Activated T-helper 1 cell treated with anti-CD3 and anti-CD28 coated beads, Interleukin-12 subunit alpha, Interleukin-12 subunit beta, Interleukin-2, Interleukin-4 antibody, amounts not matched to agents 30 ng/mL and 10 ng/mL and 1 ng/mL, durations not matched to agents 14 hours and 24 hours and 36 hours (primary cell): ENCODE data around the gene CCL5. TPM values are rescaled to one million over a fixed set of nuclear protein-coding genes. Genes with fewer than 3 reads are reported as not detected.

ENCODE experiments used
- DNase-seq: peaks from one replicate; pipeline ENCODE4 v3.0.0; 2021; ENCODE audit warnings: low spot score
- H3K27ac Mint-ChIP-seq: one replicate; pipeline ENCODE4 v1.8.0; 2021; ENCODE audit warnings: mild to moderate bottlenecking, mixed read lengths
- H3K27me3 Mint-ChIP-seq: one replicate; pipeline ENCODE4 v1.8.0; 2022; ENCODE audit warnings: mild to moderate bottlenecking, moderate library complexity, mixed read lengths; ENCODE audit not compliant: insufficient read depth
- H3K36me3 Mint-ChIP-seq: one replicate; pipeline ENCODE4 v1.8.0; 2021; ENCODE audit warnings: low read depth, mixed read lengths
- H3K4me1 Mint-ChIP-seq: one replicate; pipeline ENCODE4 v1.8.0; 2021; ENCODE audit warnings: low read depth, mixed read lengths
- H3K4me3 Mint-ChIP-seq: one replicate; pipeline ENCODE4 v1.8.0; 2021; ENCODE audit warnings: mild to moderate bottlenecking, moderate library complexity, mixed read lengths
- H3K9me3 Mint-ChIP-seq: one replicate; pipeline ENCODE4 v1.8.0; 2021; ENCODE audit warnings: mixed read lengths
- intact Hi-C: fragments of 100-400 bp; cut with micrococcal nuclease; formaldehyde crosslinking; loops from one replicate; pipeline ENCODE4 v1.15.1; 2024
- total RNA-seq: library from RNA; stranded (reverse); gene quantifications from 2 replicates; pipeline ENCODE4 v1.2.3, GENCODE V29; 2022

Gene CCL5
- total RNA-seq, 1 donor from 2014 or later: 30.2 TPM

DNA sequence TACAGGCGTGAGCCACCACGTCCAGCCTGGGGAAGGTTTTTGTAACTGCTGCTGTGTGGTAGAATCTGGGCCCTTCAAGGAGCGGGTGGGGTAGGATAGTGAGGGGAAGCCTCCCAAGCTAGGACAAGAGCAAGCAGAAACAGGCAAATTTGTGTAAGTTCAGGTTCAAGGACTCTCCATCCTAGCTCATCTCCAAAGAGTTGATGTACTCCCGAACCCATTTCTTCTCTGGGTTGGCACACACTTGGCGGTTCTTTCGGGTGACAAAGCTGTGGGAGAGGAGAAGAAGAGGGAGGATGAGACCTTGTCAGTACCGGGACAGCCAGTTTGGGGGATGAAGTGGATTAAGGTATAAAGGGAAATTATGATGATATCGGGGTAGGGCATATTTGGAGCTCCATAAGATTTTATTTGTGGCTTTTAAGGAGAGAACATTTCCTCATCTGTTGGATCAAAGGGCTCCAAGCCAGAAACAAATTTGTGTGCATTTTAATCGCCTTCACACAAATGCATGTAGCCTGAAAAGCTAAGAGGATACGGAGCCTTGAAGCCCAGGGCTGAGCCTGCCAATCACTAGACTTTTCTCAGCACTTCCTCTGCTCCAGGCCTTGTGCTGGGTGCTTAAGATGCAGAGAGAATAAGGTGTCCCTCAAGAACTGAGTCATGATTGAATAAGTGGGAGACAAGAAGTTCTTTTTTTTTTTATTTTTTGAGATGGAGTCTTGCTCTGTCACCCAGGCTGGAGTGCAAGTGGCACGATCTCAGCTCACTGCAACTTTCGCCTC lies 7.8 kb downstream of the CCL5 start:
- H3K4me1 Mint-ChIP-seq: peaks cover 52% of the 10 kb centered on the region
- H3K27me3 Mint-ChIP-seq: no peaks in the 10 kb centered on the region
- intact Hi-C loops: no loop called here
- no peak for DNase-seq
- no peak overlapping the region for H3K4me3 Mint-ChIP-seq
- H3K27ac Mint-ChIP-seq: no peak overlapping the region
- peaks cover 18% of the 10 kb centered on the region for H3K36me3 Mint-ChIP-seq
- H3K9me3 Mint-ChIP-seq: no peaks in the 10 kb centered on the region

DNA sequence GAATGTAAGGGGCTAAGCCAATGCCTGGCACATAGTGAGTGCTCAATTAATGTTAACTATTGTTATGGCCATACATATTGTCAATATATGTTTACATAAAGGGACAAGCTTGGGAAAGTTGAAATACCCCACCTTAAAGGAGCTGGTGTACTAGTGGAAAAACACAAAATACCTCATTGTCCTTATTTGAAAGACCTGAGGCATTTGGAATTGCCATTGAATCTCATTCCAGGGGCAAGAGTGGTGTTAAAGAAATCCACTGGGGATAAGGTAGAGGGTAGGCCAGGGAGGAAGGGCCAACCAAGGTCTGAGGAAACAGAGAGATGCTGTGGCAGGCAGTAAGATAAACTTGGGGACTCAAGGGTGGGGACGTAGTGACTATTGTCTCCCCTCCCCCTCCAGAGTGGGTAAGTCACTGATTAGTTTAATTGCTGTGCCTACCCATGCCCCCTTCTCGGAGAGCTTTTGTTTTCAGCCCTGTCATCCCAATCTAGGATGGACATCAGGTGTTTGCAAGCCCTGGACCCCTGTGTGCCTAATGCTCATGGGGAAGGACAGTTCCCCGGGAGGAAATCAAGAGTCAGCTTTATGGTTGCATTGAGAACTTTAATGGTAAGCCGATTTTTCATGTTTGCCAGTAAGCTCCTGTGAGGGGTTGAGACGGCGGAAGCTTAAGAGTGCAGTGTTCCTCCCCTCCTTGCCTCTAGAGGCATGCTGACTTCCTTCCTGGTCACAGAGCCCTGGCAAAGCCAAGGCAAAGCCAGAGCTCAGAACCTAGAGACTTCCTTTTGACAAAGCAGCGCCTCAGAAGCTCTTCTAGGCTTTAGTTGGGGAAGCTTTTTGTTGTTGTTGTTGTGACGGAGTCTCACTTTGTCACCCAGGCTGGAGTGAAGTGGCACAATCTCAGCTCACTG lies 9.0 kb downstream of the CCL5 start:
- Mint-ChIP-seq H3K4me3 (no peak overlapping the region), H3K36me3 (peaks cover 15% of the 10 kb centered on the region), H3K9me3 (no peaks in the 10 kb centered on the region), H3K27me3 (no peaks in the 10 kb centered on the region), H3K27ac (peak overlapping the region; percentile 4), H3K4me1 (peaks cover 51% of the 10 kb centered on the region)
- peak; percentile 26 for DNase-seq
- intact Hi-C loops: no loop called here

DNA sequence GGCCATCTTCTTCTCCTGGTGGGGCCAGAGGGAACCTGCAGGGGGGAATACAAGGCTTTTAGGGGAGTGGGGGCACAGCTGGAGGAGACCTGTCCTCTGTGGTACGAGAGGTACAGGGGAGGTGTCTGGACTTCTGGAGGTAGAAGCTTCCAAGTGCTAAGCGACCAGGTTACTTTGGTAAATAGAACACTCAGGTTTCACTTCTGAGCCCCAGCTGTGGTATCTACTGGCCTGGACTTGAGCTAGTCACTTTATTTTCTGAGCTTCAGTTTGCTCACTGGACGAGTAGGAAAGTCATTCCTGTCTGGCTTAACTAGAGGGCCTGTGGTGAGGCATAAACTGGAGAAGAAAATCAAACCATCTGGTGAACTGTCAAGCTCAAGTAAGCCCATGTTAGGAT lies 11.4 kb downstream of the CCL5 start, which contains the start of gene HEATR9:
Gene HEATR9, minus strand, starts transcription at position 155 of the 400 bp plus-strand sequence. Its CDS starts 149 bp downstream, at position 6.
- Mint-ChIP-seq H3K4me3 (no peak within 1 kb of the TSS), H3K27me3 (no peaks in the 10 kb centered on the region), H3K36me3 (peaks cover 13% of the 10 kb centered on the region), H3K9me3 (no peaks in the 10 kb centered on the region), H3K4me1 (peaks cover 60% of the 10 kb centered on the region), H3K27ac (peak within 1 kb of the TSS; percentile 45)
- intact Hi-C loops: no loop called here
- no peak for DNase-seq

DNA sequence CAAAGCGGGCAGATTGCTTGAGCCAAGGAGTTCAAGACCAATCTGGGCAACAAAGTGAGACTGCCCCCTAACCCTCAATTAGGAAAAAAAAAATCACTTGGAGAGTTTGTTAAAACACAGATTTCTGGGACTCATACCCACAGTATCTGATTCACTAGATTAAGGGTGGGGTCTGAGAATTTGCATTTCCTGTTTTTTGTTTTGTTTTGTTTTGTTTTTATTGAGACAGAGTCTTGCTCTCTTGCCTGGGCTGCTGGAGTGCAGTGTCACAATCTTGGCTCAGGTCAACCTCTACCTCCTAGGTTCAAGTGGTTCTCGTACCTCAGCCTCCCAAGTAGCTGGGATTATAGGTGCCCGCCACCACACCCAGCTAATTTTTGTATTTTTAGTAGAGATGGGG lies 12.6 kb downstream of the CCL5 start:
- Mint-ChIP-seq H3K36me3 (peaks cover 20% of the 10 kb centered on the region), H3K4me3 (no peak overlapping the region), H3K9me3 (no peaks in the 10 kb centered on the region), H3K4me1 (peaks cover 68% of the 10 kb centered on the region), H3K27ac (no peak overlapping the region), H3K27me3 (no peaks in the 10 kb centered on the region)
- no peak for DNase-seq
- intact Hi-C loops: no loop called here

DNA sequence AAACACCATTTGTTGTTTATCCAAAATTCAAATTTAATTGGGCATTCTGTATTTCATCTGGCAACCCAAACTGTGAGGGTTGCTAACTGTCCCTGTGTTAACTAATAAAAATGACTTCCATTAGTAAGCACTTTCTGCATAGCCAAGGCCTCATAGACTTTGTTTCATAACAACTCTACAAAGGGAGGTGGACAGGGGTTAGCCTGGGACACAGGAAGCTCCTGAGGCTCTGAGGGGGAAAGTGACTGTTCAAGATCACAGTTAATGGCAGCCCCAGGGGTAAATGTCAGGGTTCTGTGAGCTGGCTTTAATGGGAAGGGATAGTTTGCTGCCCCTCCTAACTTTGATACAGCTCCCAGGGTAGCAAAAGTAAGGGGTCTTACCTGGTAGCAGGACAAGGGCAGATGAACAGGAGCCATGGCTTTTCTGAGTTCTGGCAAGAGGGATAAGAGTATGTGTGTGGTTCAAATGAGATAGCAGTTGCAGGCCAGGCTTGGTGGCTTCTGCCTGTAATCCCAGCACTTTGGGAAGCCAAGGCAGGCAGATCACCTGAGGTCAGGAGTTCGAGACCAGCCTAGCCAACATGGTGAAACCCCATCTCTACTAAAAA lies 13.7 kb downstream of the CCL5 start:
- Mint-ChIP-seq H3K27ac (no peak overlapping the region), H3K4me1 (peaks cover 60% of the 10 kb centered on the region), H3K4me3 (no peak overlapping the region), H3K36me3 (peaks cover 19% of the 10 kb centered on the region), H3K27me3 (no peaks in the 10 kb centered on the region), H3K9me3 (no peaks in the 10 kb centered on the region)
- no peak for DNase-seq
- intact Hi-C loops: no loop called here

DNA sequence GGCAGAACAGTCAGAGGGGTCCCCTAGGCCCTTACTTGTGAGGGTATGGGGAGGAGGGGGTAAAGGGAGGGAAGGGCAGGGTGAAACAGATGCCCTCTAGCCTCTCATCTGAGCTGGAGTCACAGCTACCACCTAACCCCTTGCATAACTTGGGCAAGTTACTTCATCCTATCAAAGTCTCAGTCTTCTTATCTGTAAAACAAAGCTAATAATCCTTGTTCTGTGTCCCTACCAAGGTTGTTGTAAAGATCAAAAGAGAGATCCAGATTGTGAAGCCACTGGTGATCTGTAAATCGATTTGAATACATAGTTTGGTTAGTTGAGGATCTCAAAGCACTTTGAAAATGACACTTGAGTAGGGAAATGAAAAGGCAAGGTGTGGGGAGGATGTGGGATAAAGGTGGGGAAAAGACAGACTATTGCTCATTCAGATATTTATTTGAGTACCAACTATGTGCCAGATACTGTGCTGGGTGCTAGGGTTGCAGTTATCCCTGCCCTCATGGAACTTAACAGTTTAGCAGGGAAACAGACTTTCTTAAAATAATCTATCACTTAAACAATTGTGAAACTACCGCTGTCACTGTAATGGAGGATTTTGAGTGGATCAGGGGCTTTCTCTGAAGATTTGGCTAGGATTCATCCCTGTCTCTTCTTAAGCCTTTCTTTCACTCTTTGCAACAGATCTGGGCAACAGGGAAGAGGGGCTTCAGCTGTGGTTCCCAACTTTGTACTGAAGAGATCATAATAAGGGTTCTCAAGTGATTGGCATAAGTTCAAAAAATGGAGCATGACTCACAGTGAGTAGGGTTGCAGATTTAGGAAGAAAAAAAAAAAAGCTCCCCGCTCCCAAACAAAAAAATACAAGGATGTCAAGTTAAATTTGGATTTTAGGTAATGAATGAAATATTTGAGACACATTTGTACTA lies 14.5 kb downstream of the CCL5 start:
- H3K4me1 Mint-ChIP-seq: peaks cover 53% of the 10 kb centered on the region
- no peak for DNase-seq
- H3K36me3 Mint-ChIP-seq: peaks cover 21% of the 10 kb centered on the region
- H3K27ac Mint-ChIP-seq: peak overlapping the region; percentile 8
- no peak overlapping the region for H3K4me3 Mint-ChIP-seq
- H3K9me3 Mint-ChIP-seq: no peaks in the 10 kb centered on the region
- intact Hi-C loops: no loop called here
- no peaks in the 10 kb centered on the region for H3K27me3 Mint-ChIP-seq

DNA sequence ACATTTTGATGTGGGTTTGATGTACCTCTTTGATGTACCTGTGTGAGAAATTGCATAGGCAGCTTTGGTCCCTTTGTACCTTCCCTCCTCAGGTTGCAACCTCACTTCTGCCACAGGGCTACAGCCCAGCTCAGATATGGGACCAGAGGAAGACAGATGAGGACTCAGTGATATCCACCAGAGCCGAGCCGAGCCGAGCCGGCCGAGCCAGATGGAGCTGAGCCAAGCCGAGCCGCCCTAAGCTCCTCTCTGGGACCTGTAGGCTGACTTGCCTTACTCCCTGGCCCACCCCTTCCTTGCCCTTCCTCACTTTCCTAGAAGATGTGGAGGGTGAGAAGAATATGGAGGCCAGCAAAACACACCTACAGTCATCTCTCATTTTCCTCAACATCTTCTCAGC lies 15.3 kb downstream of the CCL5 start:
- intact Hi-C loops: no loop called here
- no peaks in the 10 kb centered on the region for H3K27me3 Mint-ChIP-seq
- H3K27ac Mint-ChIP-seq: no peak overlapping the region
- H3K36me3 Mint-ChIP-seq: peaks cover 22% of the 10 kb centered on the region
- H3K9me3 Mint-ChIP-seq: no peaks in the 10 kb centered on the region
- DNase-seq: no peak
- no peak overlapping the region for H3K4me3 Mint-ChIP-seq
- H3K4me1 Mint-ChIP-seq: peaks cover 49% of the 10 kb centered on the region

DNA sequence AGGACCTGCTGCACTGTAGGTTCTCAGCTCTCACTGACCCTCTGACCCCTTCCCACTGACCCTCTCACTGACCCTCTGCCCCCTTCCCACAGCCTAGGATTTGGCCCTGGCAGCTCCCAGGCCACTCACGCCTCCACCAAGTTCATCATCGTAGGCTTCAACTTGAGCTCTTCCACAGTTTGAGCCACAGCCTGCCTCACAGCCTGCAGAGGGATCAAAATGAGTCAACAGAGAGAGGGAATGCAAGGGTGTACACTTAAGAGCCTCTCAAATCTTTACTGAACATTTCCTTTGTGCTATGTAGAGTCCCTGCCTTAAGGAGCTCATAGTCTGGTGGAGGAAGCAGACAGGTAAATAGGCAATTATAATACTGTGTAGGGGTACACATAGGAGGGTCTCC lies 23.6 kb downstream of the CCL5 start:
- no peak overlapping the region for H3K4me3 Mint-ChIP-seq
- H3K27ac Mint-ChIP-seq: peak overlapping the region; percentile 0
- peaks cover 28% of the 10 kb centered on the region for H3K4me1 Mint-ChIP-seq
- H3K27me3 Mint-ChIP-seq: no peaks in the 10 kb centered on the region
- peaks cover 30% of the 10 kb centered on the region for H3K36me3 Mint-ChIP-seq
- intact Hi-C loops: no loop called here
- H3K9me3 Mint-ChIP-seq: no peaks in the 10 kb centered on the region
- DNase-seq: no peak

DNA sequence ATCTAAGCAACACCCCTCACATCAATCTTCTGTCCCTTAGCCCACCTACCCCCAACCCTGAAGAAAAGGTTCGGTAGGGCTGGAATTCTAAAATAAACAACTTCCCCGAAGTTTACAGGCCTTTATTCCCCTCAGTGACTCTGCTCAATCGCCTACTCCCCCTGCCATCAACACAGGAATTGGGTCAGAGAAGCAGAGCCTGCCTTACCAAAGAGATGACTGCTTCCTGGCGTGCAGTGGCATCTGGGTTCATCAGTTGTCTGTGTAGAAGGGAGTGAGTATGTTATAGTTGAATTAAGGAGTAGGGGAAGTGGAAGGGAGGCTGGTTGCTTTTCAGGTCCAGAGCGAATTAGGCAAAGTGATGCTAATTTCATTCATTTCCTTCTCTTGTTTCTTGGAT lies 24.2 kb downstream of the CCL5 start:
- no peak overlapping the region for H3K27ac Mint-ChIP-seq
- intact Hi-C loops: no loop called here
- H3K9me3 Mint-ChIP-seq: no peaks in the 10 kb centered on the region
- no peak for DNase-seq
- H3K4me1 Mint-ChIP-seq: peaks cover 34% of the 10 kb centered on the region
- no peak overlapping the region for H3K4me3 Mint-ChIP-seq
- no peaks in the 10 kb centered on the region for H3K27me3 Mint-ChIP-seq
- H3K36me3 Mint-ChIP-seq: peaks cover 34% of the 10 kb centered on the region

DNA sequence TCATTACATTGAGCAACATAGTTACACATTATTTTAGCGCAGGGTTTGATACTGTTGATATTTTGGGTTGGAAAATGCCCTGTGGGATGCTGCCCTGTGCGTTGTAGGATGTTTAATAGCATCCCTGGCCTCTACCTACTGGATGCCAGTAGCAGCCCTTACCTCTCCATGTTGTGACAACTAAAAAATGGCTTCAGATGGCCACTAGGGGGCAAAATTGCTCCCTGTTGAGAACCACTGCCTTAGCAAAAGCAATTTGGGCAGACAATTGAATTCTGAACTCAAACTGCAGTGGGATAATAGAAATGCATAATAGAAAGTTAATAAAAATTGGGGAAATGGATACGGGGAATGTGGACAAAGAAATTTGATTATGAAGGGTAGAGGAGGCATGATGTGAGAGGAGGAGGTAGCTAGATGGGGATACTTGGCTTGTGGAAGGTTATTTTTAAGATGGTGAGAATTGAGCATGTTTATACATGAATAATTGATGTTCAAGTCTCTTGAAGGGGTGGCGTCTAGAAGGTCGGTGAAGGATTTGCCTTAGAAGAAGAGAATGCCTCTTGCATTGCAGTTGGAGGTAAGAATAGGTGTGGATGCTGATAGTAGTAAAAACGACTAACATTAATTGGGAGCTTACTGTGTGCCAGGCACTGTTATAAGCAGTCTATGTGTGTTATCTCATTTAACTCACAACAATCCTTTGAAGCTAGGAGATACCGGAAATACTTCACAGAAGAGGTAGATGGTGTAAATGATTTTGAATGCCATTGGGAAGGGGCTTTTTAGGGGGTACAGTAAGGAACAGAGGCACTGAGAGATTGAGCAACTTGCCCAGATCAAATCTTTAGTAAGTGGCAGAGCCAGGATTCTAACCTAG lies 30.5 kb downstream of the CCL5 start:
- Mint-ChIP-seq H3K27ac (peak overlapping the region; percentile 42), H3K36me3 (peaks cover 45% of the 10 kb centered on the region)

DNA sequence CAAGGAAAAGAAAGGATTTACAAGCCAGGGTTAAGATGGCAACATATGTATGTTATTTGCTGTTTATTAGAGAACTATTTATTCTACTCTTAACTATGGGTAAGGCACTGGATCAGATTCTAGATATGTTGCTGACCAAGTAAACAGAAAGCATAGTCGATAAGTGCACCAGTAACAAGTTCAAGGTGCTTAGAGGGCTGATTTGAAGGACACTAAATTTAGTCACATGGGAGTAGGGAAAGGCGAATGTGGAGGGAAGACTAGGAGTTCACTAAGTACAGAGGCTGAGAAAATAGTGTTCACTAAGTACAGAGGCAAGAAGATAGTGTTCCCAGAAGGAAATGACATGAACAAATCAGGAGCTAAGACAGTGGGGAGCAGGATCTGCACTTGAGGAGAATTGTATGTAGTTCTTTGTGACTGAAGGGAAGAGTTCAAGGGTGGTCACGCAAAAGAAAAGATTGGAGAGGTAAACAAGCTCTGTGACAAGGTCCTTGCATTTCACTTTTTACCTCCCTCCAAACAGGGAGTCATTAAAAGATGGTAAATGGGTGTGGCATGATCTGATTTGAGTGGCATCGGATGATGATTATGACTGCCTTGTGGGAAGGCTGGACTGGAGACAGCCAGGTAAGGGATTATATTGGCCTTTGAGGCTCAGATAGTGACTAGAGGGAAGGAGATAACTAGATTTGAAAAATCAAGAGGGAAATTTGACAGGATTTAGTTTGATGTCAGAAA lies 32.4 kb downstream of the CCL5 start:
- H3K27ac Mint-ChIP-seq: no peak overlapping the region
- H3K27me3 Mint-ChIP-seq: no peaks in the 10 kb centered on the region
- peaks cover 50% of the 10 kb centered on the region for H3K36me3 Mint-ChIP-seq

More for the DNA sequence above, 30.5 kb downstream of the CCL5 start:
- intact Hi-C loops: loop anchor here (1.0 to 5.0 kb wide), 6 partner anchors 47 to 300 kb away; partner anchors contain the start of gene RDM1
- Mint-ChIP-seq H3K4me3 (no peak overlapping the region), H3K27me3 (no peaks in the 10 kb centered on the region), H3K4me1 (peaks cover 19% of the 10 kb centered on the region), H3K9me3 (no peaks in the 10 kb centered on the region)
- peak; percentile 49 for DNase-seq

More for the DNA sequence above, 32.4 kb downstream of the CCL5 start:
- no peak overlapping the region for H3K4me3 Mint-ChIP-seq
- H3K4me1 Mint-ChIP-seq: peaks cover 17% of the 10 kb centered on the region
- DNase-seq: no peak
- intact Hi-C loops: loop anchor here (5.0 kb wide), 1 partner anchor 224 kb away; no protein-coding TSS in a partner anchor
- H3K9me3 Mint-ChIP-seq: no peaks in the 10 kb centered on the region
